ENCODE results near the gene MAP3K1.

The MAP3K1 gene

DNA sequence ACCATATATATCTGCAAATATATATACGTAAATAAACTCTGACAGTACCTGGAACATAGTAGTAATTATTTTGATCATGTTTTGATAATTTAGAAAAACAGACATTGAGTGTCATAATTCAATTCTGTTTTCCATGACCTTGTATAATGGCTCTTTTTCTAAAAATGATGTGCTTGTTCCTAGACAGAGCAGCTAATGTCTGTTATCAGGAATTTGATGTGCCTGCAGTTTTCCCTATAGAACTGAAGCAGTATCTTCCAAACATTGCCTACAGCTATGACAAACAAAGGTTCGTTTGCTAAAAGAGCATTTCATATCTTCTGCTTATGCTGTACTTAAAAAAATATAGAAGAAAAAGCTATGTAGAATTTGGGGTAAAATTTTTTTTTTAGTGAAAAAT lies 99.3 kb downstream of the MAP3K1 start:
- Histone ChIP-seq H3K9ac (ENCODE audit: low read length) (no peak overlapping the region), H3K27ac (ENCODE audit: low read length) (no peak overlapping the region), H3K9me3 (ENCODE audit: control insufficient read depth, low read depth, low read length) (no peaks in the 10 kb centered on the region), H3K27me3 (ENCODE audit: control insufficient read depth, insufficient read depth, low read length) (no peaks in the 10 kb centered on the region), H3K4me1 (ENCODE audit: control insufficient read depth, low read depth, low read length) (peaks cover 4% of the 10 kb centered on the region), H3K36me3 (ENCODE audit: control insufficient read depth, low read depth, low read length) (peaks cover 3% of the 10 kb centered on the region), H3K4me3 (ENCODE audit: low read length) (no peak overlapping the region)

DNA sequence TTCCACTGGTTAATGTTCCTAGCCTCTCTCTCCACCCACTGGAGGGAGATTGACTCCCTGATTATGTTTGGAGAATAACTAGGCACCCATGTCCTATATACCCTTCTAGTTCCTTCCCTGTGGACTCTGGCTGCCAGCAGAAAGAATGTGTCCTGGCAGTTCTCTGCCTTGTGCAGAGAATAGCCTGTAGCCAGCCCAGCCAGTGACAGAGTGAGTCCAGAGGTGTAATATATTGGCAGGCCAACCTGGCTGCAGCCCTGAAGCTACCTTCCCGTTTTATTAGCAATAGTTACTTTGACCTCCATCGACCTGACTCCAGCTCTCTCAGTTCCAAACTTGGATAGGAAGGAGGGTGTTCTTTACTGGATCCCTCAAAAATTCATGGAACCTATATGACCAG lies 102.2 kb downstream of the MAP3K1 start:
- Histone ChIP-seq H3K9ac (ENCODE audit: low read length) (no peak overlapping the region), H3K36me3 (ENCODE audit: control insufficient read depth, low read depth, low read length) (peaks cover 21% of the 10 kb centered on the region), H3K4me3 (ENCODE audit: low read length) (no peak overlapping the region), H3K27me3 (ENCODE audit: control insufficient read depth, insufficient read depth, low read length) (no peaks in the 10 kb centered on the region), H3K9me3 (ENCODE audit: control insufficient read depth, low read depth, low read length) (no peaks in the 10 kb centered on the region), H3K27ac (ENCODE audit: low read length) (no peak overlapping the region), H3K4me1 (ENCODE audit: control insufficient read depth, low read depth, low read length) (no peaks in the 10 kb centered on the region)

- Histone ChIP-seq H3K36me3 (ENCODE audit: control insufficient read depth, low read depth, low read length) (peaks cover 27% of the 10 kb centered on the region), H3K9me3 (ENCODE audit: control insufficient read depth, low read depth, low read length) (no peaks in the 10 kb centered on the region), H3K27ac (ENCODE audit: low read length) (no peak overlapping the region), H3K27me3 (ENCODE audit: control insufficient read depth, insufficient read depth, low read length) (no peaks in the 10 kb centered on the region), H3K9ac (ENCODE audit: low read length) (no peak overlapping the region), H3K4me3 (ENCODE audit: low read length) (no peak overlapping the region), H3K4me1 (ENCODE audit: control insufficient read depth, low read depth, low read length) (no peaks in the 10 kb centered on the region)
Observed at GRCh38 chr5:56918054-56918453, 102.7 kb downstream of the MAP3K1 start.

DNA sequence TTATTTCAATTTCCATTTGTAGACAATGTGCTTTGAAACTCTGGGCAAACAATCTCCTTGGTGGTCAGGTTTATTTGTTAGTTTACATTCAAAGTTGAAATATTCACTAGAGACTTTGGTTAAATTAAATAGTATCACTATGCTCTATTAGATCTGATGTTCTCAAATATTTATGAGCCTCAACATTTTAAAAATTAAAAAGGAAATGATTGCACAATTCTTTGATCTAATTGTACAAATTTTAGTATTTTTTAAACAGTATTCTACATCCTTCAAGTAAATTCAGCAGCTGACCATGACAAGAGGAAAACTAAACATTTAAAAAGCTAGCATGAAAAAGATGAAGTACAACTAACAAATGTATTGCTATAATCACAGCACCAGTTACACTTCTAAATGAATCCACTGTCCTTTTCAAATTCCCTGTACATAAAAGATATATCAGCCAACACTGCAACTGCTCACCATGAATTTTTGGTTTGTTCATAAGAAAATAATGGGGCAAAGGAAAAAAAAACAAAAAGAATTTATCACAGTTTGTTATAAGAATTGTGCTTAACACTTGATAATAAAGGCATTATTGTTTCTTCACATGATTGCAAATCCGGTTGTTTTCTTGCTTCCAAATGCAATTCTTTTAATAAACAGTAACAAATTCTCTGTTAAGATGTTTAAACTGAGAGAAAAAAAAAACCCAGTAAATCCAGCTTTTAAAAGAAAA lies 104.8 kb downstream of the MAP3K1 start:
- Histone ChIP-seq H3K9ac (ENCODE audit: low read length) (no peak overlapping the region), H3K36me3 (ENCODE audit: control insufficient read depth, low read depth, low read length) (peaks cover 47% of the 10 kb centered on the region), H3K27ac (ENCODE audit: low read length) (no peak overlapping the region), H3K4me3 (ENCODE audit: low read length) (no peak overlapping the region), H3K27me3 (ENCODE audit: control insufficient read depth, insufficient read depth, low read length) (no peaks in the 10 kb centered on the region), H3K9me3 (ENCODE audit: control insufficient read depth, low read depth, low read length) (peaks cover 3% of the 10 kb centered on the region), H3K4me1 (ENCODE audit: control insufficient read depth, low read depth, low read length) (no peaks in the 10 kb centered on the region)

GRCh38 chr5:56922922-56923321 lies 107.6 kb downstream of the MAP3K1 start:
- no peaks in the 10 kb centered on the region for H3K4me1 ChIP-seq (ENCODE audit: control insufficient read depth, low read depth, low read length)
- peaks cover 3% of the 10 kb centered on the region for H3K9me3 ChIP-seq (ENCODE audit: control insufficient read depth, low read depth, low read length)
- no peak overlapping the region for H3K9ac ChIP-seq (ENCODE audit: low read length)
- no peaks in the 10 kb centered on the region for H3K27me3 ChIP-seq (ENCODE audit: control insufficient read depth, insufficient read depth, low read length)
- no peak overlapping the region for H3K4me3 ChIP-seq (ENCODE audit: low read length)
- peaks cover 72% of the 10 kb centered on the region for H3K36me3 ChIP-seq (ENCODE audit: control insufficient read depth, low read depth, low read length)
- no peak overlapping the region for H3K27ac ChIP-seq (ENCODE audit: low read length)

- Histone ChIP-seq H3K9me3 (ENCODE audit: control insufficient read depth, low read depth, low read length) (no peaks in the 10 kb centered on the region), H3K4me1 (ENCODE audit: control insufficient read depth, low read depth, low read length) (no peaks in the 10 kb centered on the region), H3K4me3 (ENCODE audit: low read length) (no peak overlapping the region), H3K9ac (ENCODE audit: low read length) (no peak overlapping the region), H3K36me3 (ENCODE audit: control insufficient read depth, low read depth, low read length) (peaks cover 87% of the 10 kb centered on the region), H3K27me3 (ENCODE audit: control insufficient read depth, insufficient read depth, low read length) (no peaks in the 10 kb centered on the region), H3K27ac (ENCODE audit: low read length) (no peak overlapping the region)
Observed at GRCh38 chr5:56934325-56934724, 119.0 kb downstream of the MAP3K1 start.

GRCh38 chr5:56938858-56939257 lies 123.5 kb downstream of the MAP3K1 start:
- Histone ChIP-seq H3K9me3 (ENCODE audit: control insufficient read depth, low read depth, low read length) (no peaks in the 10 kb centered on the region), H3K4me3 (ENCODE audit: low read length) (no peak overlapping the region), H3K4me1 (ENCODE audit: control insufficient read depth, low read depth, low read length) (no peaks in the 10 kb centered on the region), H3K9ac (ENCODE audit: low read length) (no peak overlapping the region), H3K27ac (ENCODE audit: low read length) (no peak overlapping the region), H3K36me3 (ENCODE audit: control insufficient read depth, low read depth, low read length) (peaks cover 94% of the 10 kb centered on the region), H3K27me3 (ENCODE audit: control insufficient read depth, insufficient read depth, low read length) (no peaks in the 10 kb centered on the region)

DNA sequence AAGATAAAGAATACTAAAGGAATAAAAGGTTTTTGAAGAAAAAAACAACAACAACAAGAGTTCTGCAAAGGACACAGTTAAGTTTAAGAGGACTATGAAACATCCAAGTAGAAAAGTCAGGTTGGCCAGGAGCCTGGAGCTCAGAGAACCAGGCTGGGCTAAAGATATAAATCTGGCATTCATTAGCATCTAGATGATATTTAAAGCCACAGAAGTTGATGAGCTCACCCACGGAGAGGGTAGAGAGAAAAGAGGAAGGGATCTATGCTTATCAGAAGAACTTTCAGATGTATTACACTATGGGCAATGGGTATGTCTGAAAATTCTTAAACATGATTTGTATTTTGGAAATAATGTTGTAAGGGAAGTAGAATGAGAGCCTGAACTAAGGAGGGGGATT lies 126.6 kb downstream of the MAP3K1 start:
- Histone ChIP-seq H3K4me3 (ENCODE audit: low read length) (no peak overlapping the region), H3K9me3 (ENCODE audit: control insufficient read depth, low read depth, low read length) (no peaks in the 10 kb centered on the region), H3K36me3 (ENCODE audit: control insufficient read depth, low read depth, low read length) (peaks cover 96% of the 10 kb centered on the region), H3K27me3 (ENCODE audit: control insufficient read depth, insufficient read depth, low read length) (no peaks in the 10 kb centered on the region), H3K4me1 (ENCODE audit: control insufficient read depth, low read depth, low read length) (no peaks in the 10 kb centered on the region), H3K9ac (ENCODE audit: low read length) (no peak overlapping the region), H3K27ac (ENCODE audit: low read length) (no peak overlapping the region)

Measured in iPS-18a (cell line).